Parathyroid adenoma (tissue), 2 donors: ENCODE measurements around the gene HOGA1.
"Not testable (repeated sequence)": the region's sequence is repeated elsewhere in the genome, so short reads cannot be mapped to it uniquely, and the experiment has no call there.

Experiments
- H2AFZ ChIP-seq: fragments of 300-600 bp; sonication (generic); one replicate; pipeline ENCODE4 v1.7.0; 2017; ENCODE audit warnings: antibody characterized with exemption, mild to moderate bottlenecking
- H3K27ac ChIP-seq: fragments of 300-600 bp; sonication (generic); one replicate; pipeline ENCODE4 v1.7.0; 2017
- H3K27me3 ChIP-seq: fragments of 300-600 bp; sonication (generic); one replicate; pipeline ENCODE4 v1.7.0; 2017; ENCODE audit warnings: low read length; ENCODE audit not compliant: control insufficient read depth, insufficient read depth
- H3K36me3 ChIP-seq: fragments of 300-600 bp; sonication (generic); one replicate; pipeline ENCODE4 v1.7.0; 2017; ENCODE audit warnings: low read length; ENCODE audit not compliant: control insufficient read depth, insufficient read depth
- H3K4me1 ChIP-seq: fragments of 300-600 bp; sonication (generic); one replicate; pipeline ENCODE4 v1.7.0; 2017; ENCODE audit warnings: control low read depth
- H3K4me2 ChIP-seq: fragments of 300-600 bp; sonication (generic); one replicate; pipeline ENCODE4 v1.7.0; 2017; ENCODE audit warnings: low read length
- H3K4me3 ChIP-seq: fragments of 300-600 bp; sonication (generic); one replicate; pipeline ENCODE4 v1.7.0; 2017; ENCODE audit warnings: low read depth, low read length
- H3K79me2 ChIP-seq: fragments of 300-600 bp; sonication (generic); one replicate; pipeline ENCODE4 v1.7.0; 2017; ENCODE audit warnings: control low read depth
- H3K9ac ChIP-seq: fragments of 300-600 bp; sonication (generic); one replicate; pipeline ENCODE4 v1.7.0; 2017; ENCODE audit warnings: mild to moderate bottlenecking
- H3K9me3 ChIP-seq: fragments of 300-600 bp; sonication (generic); one replicate; pipeline ENCODE4 v1.7.0; 2017; ENCODE audit warnings: low read length; ENCODE audit not compliant: control insufficient read depth
- CTCF ChIP-seq: fragments of 300-600 bp; sonication (generic); IDR thresholded peaks from one replicate; pipeline ENCODE4 v1.7.0; 2017; ENCODE audit warnings: antibody characterized with exemption, mild to moderate bottlenecking
- donor health status: primary hyperparathyroidism.

Gene HOGA1

DNA sequence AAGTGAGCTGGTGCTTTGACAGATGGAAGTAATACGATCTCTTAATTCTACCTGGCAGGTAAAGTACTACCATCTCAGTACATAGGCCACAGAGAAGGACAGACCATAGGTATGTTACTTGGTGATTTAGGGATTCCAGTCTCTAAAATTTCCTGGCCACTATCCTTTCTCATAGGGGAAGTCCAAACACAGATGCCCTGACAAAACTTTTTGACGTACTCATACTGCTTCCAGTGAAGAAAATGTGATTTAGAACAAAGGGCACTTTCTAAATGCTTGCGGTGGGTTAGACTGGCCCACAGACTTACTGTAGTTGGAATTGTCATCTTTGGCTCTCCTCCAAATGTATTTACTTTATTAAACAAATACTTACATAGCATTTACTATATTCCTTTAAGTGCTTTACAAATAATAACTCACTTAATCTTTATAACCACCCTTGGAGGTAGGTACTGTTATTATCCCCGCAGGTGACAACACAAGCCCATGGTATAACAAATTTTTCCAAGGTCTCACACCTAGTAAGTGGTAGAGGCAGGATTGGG, 59.3 kb downstream of the HOGA1 start:
- Histone ChIP-seq H3K9me3 (no peaks in the 10 kb centered on the region), H3K9ac (no peak overlapping the region), H3K4me3 (no peak overlapping the region), H3K36me3 (no peaks in the 10 kb centered on the region), H3K27ac (no peak overlapping the region), H2AFZ (no peak overlapping the region), H3K79me2 (peaks cover 34% of the 10 kb centered on the region), H3K27me3 (no peaks in the 10 kb centered on the region), H3K4me2 (no peak overlapping the region), H3K4me1 (peaks cover 10% of the 10 kb centered on the region)
- no peak for TF ChIP-seq CTCF

DNA sequence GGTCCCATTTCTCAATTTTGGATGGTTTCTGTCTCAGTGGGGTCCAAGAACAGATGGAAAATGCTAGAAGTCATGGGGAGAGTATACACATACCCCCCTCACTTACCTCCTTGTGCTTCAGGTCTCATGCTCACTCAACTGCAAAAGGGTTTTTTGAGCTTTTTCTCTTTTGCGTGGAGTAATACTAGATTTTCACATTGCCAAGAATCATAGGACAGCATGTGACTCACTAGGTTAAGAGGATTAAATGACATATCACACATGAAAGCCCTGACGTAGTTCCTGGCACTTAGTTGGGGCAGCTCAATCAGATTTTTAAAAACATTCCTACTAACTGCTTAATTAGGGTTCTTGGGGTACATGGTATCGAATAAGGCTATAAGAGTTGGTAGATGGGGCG, 60.7 kb downstream of the HOGA1 start:
- no peak for TF ChIP-seq CTCF
- no peak overlapping the region for H3K4me3 ChIP-seq
- H3K9ac ChIP-seq, result no peak overlapping the region
- H3K79me2 ChIP-seq, result peaks cover 34% of the 10 kb centered on the region
- no peak overlapping the region for H3K4me2 ChIP-seq
- no peak overlapping the region for H3K27ac ChIP-seq
- H3K9me3 ChIP-seq, result no peaks in the 10 kb centered on the region
- no peaks in the 10 kb centered on the region for H3K27me3 ChIP-seq
- H3K36me3 ChIP-seq, result no peaks in the 10 kb centered on the region
- no peak overlapping the region for H2AFZ ChIP-seq
- H3K4me1 ChIP-seq, result peaks cover 14% of the 10 kb centered on the region

- Histone ChIP-seq H3K4me3 (no peak overlapping the region), H3K36me3 (no peaks in the 10 kb centered on the region), H3K4me1 (peaks cover 8% of the 10 kb centered on the region), H3K9me3 (no peaks in the 10 kb centered on the region), H3K27ac (no peak overlapping the region), H3K79me2 (peaks cover 31% of the 10 kb centered on the region), H2AFZ (no peak overlapping the region), H3K4me2 (no peak overlapping the region), H3K9ac (no peak overlapping the region), H3K27me3 (no peaks in the 10 kb centered on the region)
- TF ChIP-seq CTCF, result no peak
These were observed 63.4 kb downstream of the HOGA1 start for GRCh38 chr10:97647556-97647955.

- Histone ChIP-seq H3K9ac (no peak overlapping the region), H3K4me2 (no peak overlapping the region), H3K4me3 (no peak overlapping the region), H3K36me3 (no peaks in the 10 kb centered on the region), H2AFZ (no peak overlapping the region), H3K79me2 (peaks cover 21% of the 10 kb centered on the region), H3K4me1 (peaks cover 4% of the 10 kb centered on the region), H3K27me3 (no peaks in the 10 kb centered on the region), H3K27ac (no peak overlapping the region), H3K9me3 (no peaks in the 10 kb centered on the region)
- TF ChIP-seq CTCF, result no peak
These were observed 64.6 kb downstream of the HOGA1 start for GRCh38 chr10:97648562-97649404.

- H3K79me2 ChIP-seq, result peaks cover 17% of the 10 kb centered on the region
- H3K4me3 ChIP-seq, H3K9ac ChIP-seq, H3K4me2 ChIP-seq, H3K36me3 ChIP-seq, H3K4me1 ChIP-seq, H3K27ac ChIP-seq, H2AFZ ChIP-seq, H3K9me3 ChIP-seq, H3K27me3 ChIP-seq: not testable (repeated sequence)
These were observed 65.2 kb downstream of the HOGA1 start for GRCh38 chr10:97649405-97649750.
